Activated naive CD4-positive, alpha-beta T cell treated with anti-CD3 and anti-CD28 coated beads, Interleukin-2, amount 50 U/mL, for 24 hours (primary cell): ENCODE data around the gene MAP3K12.
"Not testable (repeated sequence)": the region's sequence is repeated elsewhere in the genome, so short reads cannot be mapped to it uniquely, and the experiment has no call there.

Source experiments
- H3K27ac Mint-ChIP-seq: one replicate; pipeline ENCODE4 v1.8.0; 2021; ENCODE audit warnings: mild to moderate bottlenecking, mixed read lengths
- H3K27me3 Mint-ChIP-seq: one replicate; pipeline ENCODE4 v1.8.0; 2021; ENCODE audit warnings: mixed read lengths
- H3K36me3 Mint-ChIP-seq: one replicate; pipeline ENCODE4 v1.8.0; 2021; ENCODE audit warnings: mixed read lengths
- H3K4me1 Mint-ChIP-seq: one replicate; pipeline ENCODE4 v1.8.0; 2021; ENCODE audit warnings: mixed read lengths
- H3K4me3 Mint-ChIP-seq: one replicate; pipeline ENCODE4 v1.8.0; 2021; ENCODE audit warnings: mild to moderate bottlenecking, mixed read lengths
- H3K9me3 Mint-ChIP-seq: one replicate; pipeline ENCODE4 v1.8.0; 2021; ENCODE audit warnings: mixed read lengths

Gene MAP3K12

DNA sequence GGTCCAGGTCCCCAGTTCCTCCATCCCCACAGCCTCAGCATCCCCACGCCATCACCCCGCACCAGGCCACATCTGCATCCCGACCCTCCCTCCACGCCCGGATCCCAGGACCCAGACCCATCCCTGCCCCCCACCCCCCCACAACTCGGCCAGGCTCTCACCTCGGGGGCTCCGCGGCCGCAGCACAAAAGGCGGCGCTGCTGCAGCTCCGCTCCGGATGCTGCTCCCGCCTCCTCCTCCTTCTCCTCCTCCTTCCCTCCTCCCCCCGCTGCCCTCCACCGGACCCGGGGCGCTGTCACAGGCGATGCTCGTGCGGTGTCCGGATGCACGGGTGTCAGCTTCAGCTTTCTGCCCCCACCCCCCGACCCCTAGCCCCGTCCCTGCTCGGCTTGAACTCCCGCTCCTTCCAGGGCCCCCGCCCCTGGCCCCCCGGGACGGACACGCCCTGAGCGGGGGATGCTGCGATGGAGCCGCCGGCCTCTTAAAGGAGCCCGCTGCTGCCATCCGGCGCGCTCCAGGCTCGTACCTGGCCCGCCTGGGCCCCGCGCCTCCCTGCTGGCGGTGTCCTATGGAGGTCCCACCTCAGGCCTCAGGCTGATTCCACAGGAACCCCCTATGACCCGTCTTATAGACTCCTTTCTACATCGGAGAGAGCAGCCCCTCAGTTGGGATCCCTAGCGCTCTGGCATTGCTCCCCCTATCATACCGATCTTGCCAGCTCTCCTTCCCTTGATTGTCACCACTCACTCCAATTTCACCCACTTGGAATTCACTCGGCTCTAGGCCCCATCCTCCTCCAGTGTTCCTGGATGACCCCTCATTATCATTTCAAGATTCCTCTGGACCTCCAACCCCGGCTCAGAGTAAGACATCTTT lies at the start of gene MAP3K12:
Gene MAP3K12 (minus strand): TSS at position 193 of the 876 bp plus-strand sequence. CDS start 12,067 bp downstream, outside the sequence.
- Mint-ChIP-seq H3K4me1 (peaks cover 46% of the 10 kb centered on the region), H3K27me3 (no peaks in the 10 kb centered on the region), H3K9me3 (no peaks in the 10 kb centered on the region), H3K4me3 (peak within 1 kb of the TSS; percentile 91), H3K36me3 (no peaks in the 10 kb centered on the region), H3K27ac (peak within 1 kb of the TSS; percentile 94)

DNA sequence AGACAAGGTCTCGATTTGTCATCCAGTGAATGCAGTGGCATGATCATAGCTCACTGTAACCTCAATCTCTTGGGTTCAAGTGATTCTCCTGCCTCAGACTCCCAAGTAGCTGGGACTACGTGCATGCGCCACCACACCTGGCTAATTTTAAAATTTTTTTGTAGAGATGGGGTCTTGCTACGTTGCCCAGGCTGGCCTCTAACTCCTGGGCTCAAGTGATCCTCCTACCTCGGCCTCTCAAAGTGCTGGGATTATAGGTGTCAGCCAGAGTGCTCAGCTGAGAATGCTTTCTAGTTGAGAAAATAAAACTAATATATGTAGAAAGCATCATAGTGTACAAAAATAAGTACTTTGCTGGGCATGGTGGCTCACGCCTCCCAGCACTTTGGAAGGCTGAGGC lies 49.1 kb upstream of the MAP3K12 start:
- not testable (repeated sequence) for H3K27me3 Mint-ChIP-seq, H3K4me3 Mint-ChIP-seq, H3K27ac Mint-ChIP-seq

GRCh38 chr12:53543539-53543938 lies 44.3 kb upstream of the MAP3K12 start:
- Mint-ChIP-seq H3K4me1 (peaks cover 20% of the 10 kb centered on the region), H3K27ac (peak overlapping the region; percentile 19), H3K4me3 (no peak overlapping the region), H3K27me3 (no peaks in the 10 kb centered on the region), H3K36me3 (no peaks in the 10 kb centered on the region), H3K9me3 (no peaks in the 10 kb centered on the region)

More for the DNA sequence above, 49.1 kb upstream of the MAP3K12 start:
- H3K36me3 Mint-ChIP-seq, H3K9me3 Mint-ChIP-seq: not testable (repeated sequence)
- peaks cover 28% of the 10 kb centered on the region for H3K4me1 Mint-ChIP-seq

- Mint-ChIP-seq H3K27me3 (no peaks in the 10 kb centered on the region), H3K36me3 (peaks cover 3% of the 10 kb centered on the region), H3K4me1 (peaks cover 12% of the 10 kb centered on the region), H3K27ac (no peak overlapping the region), H3K9me3 (no peaks in the 10 kb centered on the region), H3K4me3 (no peak overlapping the region)
Observed at GRCh38 chr12:53539526-53539925, 40.3 kb upstream of the MAP3K12 start.

DNA sequence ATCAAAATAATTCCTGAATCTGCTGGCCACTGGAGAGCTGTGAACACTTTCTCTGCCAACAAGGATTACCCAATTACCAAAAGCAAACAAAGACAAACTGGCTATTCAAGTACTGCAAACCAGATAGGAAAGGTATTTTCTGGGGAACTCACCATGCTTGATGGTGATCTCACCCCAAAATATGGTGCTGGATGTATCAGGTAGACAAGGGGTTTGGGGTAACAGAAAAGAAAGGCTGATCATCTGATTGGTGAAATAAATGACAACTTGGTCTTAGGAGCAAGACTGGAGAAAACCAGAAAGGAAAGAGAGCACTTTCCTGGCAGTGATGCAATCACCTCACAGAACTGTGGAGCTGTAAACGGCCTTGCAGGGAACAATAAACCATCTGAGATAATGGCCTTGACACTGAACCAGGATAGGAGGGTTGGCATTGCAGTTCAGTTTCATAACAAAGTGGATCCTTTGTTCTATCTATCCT lies 39.0 kb upstream of the MAP3K12 start:
- H3K36me3 Mint-ChIP-seq = peaks cover 5% of the 10 kb centered on the region
- H3K27ac Mint-ChIP-seq = no peak overlapping the region
- no peaks in the 10 kb centered on the region for H3K9me3 Mint-ChIP-seq
- H3K4me3 Mint-ChIP-seq = no peak overlapping the region
- peaks cover 1% of the 10 kb centered on the region for H3K4me1 Mint-ChIP-seq
- H3K27me3 Mint-ChIP-seq = no peaks in the 10 kb centered on the region

- Mint-ChIP-seq H3K4me3 (no peak overlapping the region), H3K36me3 (peaks cover 11% of the 10 kb centered on the region), H3K27ac (no peak overlapping the region), H3K9me3 (no peaks in the 10 kb centered on the region), H3K4me1 (no peaks in the 10 kb centered on the region), H3K27me3 (no peaks in the 10 kb centered on the region)
Observed at GRCh38 chr12:53536962-53537361, 37.7 kb upstream of the MAP3K12 start.

GRCh38 chr12:53533471-53533870 lies 34.2 kb upstream of the MAP3K12 start:
- H3K4me1 Mint-ChIP-seq = no peaks in the 10 kb centered on the region
- H3K4me3 Mint-ChIP-seq = no peak overlapping the region
- no peaks in the 10 kb centered on the region for H3K9me3 Mint-ChIP-seq
- H3K36me3 Mint-ChIP-seq = peaks cover 11% of the 10 kb centered on the region
- no peak overlapping the region for H3K27ac Mint-ChIP-seq
- H3K27me3 Mint-ChIP-seq = no peaks in the 10 kb centered on the region

- peaks cover 11% of the 10 kb centered on the region for H3K36me3 Mint-ChIP-seq
- no peaks in the 10 kb centered on the region for H3K27me3 Mint-ChIP-seq
- H3K4me3 Mint-ChIP-seq = no peak overlapping the region
- H3K9me3 Mint-ChIP-seq = no peaks in the 10 kb centered on the region
- H3K4me1 Mint-ChIP-seq = no peaks in the 10 kb centered on the region
- no peak overlapping the region for H3K27ac Mint-ChIP-seq
Observed at GRCh38 chr12:53532524-53533445, 33.5 kb upstream of the MAP3K12 start.

DNA sequence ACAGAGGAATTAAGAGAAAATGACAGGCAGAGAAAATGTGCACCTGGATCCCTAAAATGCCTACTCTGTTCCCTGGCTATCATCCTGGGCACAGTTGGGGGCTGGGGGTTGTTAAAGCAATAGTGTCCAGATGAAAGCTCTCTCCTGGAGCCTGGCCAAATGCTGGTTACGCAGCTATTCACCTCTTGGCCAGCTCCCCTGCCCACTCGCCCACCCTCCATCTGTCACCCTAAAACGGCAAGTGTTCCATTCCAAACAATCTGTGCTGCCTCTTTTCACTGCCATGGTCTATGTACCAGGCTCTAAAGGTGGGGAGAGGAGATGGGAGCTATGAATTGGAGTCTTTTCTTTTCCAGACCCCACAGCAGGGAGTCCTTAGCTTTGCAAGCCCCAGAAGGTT lies 32.8 kb upstream of the MAP3K12 start:
- peaks cover 11% of the 10 kb centered on the region for H3K36me3 Mint-ChIP-seq
- no peak overlapping the region for H3K27ac Mint-ChIP-seq

DNA sequence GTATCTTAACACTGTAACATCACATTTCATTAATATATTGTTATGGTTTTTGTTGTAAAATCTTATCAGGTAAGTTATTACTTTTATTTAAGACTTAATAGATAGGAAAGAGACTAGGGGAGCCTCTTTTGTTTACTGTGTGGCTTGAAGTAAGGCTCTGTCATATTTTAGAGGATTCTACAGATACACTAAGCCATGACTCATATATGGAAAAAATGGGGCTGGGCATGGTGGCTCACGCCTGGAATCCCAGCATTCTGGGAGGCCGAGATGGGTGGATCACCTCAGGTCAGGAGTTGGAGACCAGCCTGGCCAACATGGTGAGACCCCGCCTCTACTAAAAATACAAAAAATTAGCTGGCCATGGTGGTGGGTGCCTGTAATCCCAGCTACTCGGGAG lies 31.7 kb upstream of the MAP3K12 start:
- Mint-ChIP-seq H3K27me3 (no peaks in the 10 kb centered on the region), H3K4me3 (no peak overlapping the region), H3K9me3 (no peaks in the 10 kb centered on the region), H3K4me1 (no peaks in the 10 kb centered on the region), H3K36me3 (peaks cover 11% of the 10 kb centered on the region), H3K27ac (no peak overlapping the region)

More for the DNA sequence above, 32.8 kb upstream of the MAP3K12 start:
- H3K4me1 Mint-ChIP-seq = no peaks in the 10 kb centered on the region
- no peaks in the 10 kb centered on the region for H3K9me3 Mint-ChIP-seq
- no peak overlapping the region for H3K4me3 Mint-ChIP-seq
- no peaks in the 10 kb centered on the region for H3K27me3 Mint-ChIP-seq

GRCh38 chr12:53530061-53530460 lies 30.8 kb upstream of the MAP3K12 start:
- H3K36me3 Mint-ChIP-seq = peaks cover 12% of the 10 kb centered on the region
- no peaks in the 10 kb centered on the region for H3K9me3 Mint-ChIP-seq
- H3K4me3 Mint-ChIP-seq = no peak overlapping the region
- H3K27ac Mint-ChIP-seq = no peak overlapping the region
- H3K4me1 Mint-ChIP-seq = no peaks in the 10 kb centered on the region
- H3K27me3 Mint-ChIP-seq = no peaks in the 10 kb centered on the region

DNA sequence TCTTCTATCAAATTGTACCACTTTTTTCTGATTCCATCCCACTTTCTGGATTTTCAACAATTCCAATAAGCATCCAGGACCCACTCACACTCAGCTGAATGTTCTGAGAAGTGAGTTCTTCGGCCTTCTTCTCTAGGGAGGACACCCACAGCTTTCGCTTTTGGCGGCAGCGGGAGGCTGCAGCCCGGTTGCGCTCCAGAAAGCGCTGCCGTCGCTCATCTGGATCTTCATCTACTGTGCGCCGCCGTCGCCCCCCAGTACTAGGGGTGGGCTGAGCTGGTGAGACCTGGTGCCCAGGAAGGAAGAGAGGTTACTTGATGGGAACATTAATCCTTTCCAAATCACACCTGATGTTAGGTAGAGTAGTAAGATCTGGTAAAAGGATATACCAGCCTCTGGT lies 25.2 kb upstream of the MAP3K12 start:
- Mint-ChIP-seq H3K27me3 (no peaks in the 10 kb centered on the region), H3K4me1 (no peaks in the 10 kb centered on the region), H3K36me3 (peaks cover 7% of the 10 kb centered on the region), H3K27ac (no peak overlapping the region), H3K9me3 (no peaks in the 10 kb centered on the region), H3K4me3 (no peak overlapping the region)

- Mint-ChIP-seq H3K4me1 (no peaks in the 10 kb centered on the region), H3K9me3 (no peaks in the 10 kb centered on the region), H3K27me3 (no peaks in the 10 kb centered on the region), H3K36me3 (peaks cover 7% of the 10 kb centered on the region), H3K27ac (no peak overlapping the region), H3K4me3 (no peak overlapping the region)
Observed at GRCh38 chr12:53523131-53523530, 23.9 kb upstream of the MAP3K12 start.

DNA sequence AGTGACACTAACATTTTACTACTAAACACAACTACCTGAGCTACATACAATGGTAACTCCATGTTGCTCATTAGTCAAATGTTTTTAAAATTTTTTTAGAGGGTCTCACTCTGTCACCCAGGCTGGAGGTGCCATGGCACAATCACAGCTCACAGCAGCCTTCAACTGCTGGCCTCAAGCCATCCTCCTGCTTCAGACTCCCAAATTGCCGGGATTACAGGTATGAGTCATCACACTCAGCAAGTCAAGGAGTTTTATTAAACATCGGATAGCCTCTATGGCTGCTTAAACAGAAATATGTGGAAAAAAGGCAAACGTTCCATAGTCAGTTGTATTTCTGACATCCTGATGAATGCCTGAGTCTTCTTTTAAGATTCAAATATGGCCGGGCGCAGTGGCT lies 19.1 kb upstream of the MAP3K12 start:
- H3K4me1 Mint-ChIP-seq = no peaks in the 10 kb centered on the region
- H3K9me3 Mint-ChIP-seq = no peaks in the 10 kb centered on the region
- H3K36me3 Mint-ChIP-seq = peaks cover 7% of the 10 kb centered on the region
- no peak overlapping the region for H3K4me3 Mint-ChIP-seq
- no peaks in the 10 kb centered on the region for H3K27me3 Mint-ChIP-seq
- H3K27ac Mint-ChIP-seq = no peak overlapping the region

DNA sequence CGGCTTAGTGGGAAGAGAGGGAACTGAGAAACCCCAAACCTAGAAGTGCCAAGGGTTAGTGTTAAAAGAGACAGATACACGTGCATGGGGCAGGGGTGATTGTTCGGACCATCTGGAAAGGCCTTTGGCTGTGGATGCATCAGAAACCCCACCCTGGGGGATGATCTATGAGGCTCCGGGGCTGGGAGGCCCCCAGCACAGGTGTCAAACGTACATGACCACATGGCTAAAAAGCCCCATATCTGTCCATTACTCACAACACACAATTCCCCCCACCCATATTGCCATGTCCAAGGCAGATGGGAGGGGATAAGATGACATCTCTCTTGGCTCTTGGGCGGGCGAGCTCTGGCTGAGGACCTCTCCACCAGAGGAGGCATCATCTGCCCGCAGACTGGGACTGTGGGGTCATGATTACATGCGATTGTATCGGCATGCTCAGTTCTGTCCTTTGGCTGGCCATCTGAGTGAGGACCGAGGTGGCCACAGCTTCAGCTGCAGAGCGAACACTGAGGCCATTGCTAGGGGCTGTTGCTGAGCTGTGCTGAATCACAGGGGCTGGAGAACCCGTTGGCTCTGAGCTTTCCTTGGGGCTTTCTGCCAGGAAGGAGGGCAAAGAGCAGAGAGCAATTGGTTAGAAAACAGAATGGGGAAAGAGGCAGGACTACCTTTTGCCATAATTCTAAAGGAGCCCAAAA lies 17.6 kb upstream of the MAP3K12 start:
- Mint-ChIP-seq H3K4me3 (no peak overlapping the region), H3K27me3 (no peaks in the 10 kb centered on the region), H3K4me1 (no peaks in the 10 kb centered on the region), H3K36me3 (peaks cover 8% of the 10 kb centered on the region), H3K9me3 (no peaks in the 10 kb centered on the region), H3K27ac (peak overlapping the region; percentile 70)
